Dermis blood vessel endothelial cell (primary cell): ENCODE results near the gene GPHA2. TPM values are rescaled to one million over a fixed set of nuclear protein-coding genes. Genes with fewer than 3 reads are reported as not detected.
"Not testable (repeated sequence)": the region's sequence is repeated elsewhere in the genome, so short reads cannot be mapped to it uniquely, and the experiment has no call there.

ENCODE experiments used
- DNase-seq: peaks from one replicate; pipeline ENCODE4 v3.0.0; 2010
- total RNA-seq: library from RNA; depleted of rRNA; stranded (reverse); fragments of >200 nt; gene quantifications from 2 replicates; pipeline ENCODE4 v1.2.3, GENCODE V29; 2014

The GPHA2 gene, protein sequence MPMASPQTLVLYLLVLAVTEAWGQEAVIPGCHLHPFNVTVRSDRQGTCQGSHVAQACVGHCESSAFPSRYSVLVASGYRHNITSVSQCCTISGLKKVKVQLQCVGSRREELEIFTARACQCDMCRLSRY
- not detected in 2 replicates for total RNA-seq

DNA sequence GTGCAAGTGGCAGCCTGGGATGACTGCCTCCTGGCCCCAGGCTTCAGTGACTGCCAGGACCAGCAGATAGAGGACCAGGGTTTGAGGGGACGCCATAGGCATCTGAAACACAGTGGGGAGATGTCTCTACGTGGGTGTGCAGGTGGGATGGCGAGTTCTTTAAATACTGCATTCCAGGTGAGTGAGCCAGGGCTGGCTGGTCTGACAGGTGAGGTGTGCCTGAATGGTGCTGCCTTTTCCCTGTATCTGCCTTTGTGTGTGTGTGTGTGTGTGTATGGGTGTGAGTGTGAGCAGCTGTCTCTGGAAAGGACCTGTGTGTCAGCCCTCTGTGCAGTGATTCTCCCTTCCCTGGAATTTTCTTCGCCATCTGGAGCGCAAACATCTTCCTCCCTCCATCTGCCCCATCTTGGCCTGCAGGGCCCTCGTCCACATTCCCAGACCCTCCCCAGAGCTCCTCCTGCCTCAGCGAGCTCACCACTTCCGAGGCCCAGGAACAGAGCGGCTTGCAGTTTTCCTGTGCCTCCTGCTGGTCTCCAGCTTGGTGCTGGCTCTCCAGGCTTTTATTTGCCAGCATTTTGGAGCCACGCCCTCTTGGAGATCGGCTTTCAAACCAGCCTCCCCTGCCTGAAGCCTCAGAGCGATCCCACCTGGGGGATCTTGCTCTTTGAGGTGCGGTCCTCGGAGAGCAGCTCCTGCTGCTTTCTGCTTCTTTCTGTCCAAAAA lies at the start of gene GPHA2:
TSS of gene GPHA2 (minus strand) at position 535 of the 723 bp plus-strand sequence. CDS start at position 102, 433 bp downstream.
- DNase-seq = no peak

DNA sequence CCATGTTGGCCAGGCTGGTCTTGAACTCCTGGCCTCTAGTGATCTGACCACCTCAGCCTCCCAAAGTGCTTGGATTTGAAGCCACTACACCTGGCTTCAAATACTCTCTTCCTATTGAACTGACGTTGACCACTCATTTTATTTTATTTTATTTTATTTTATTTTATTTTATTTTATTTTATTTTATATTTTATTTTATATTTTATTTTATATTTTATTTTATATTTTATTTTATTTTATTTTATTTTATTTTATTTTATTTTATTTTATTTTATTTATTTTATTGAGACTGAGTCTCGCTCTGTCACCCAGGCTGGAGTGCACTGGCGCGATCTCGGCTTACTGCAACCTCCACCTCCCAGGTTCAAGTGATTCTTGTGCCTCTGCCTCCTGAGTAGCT lies 47.6 kb upstream of the GPHA2 start:
- DNase-seq = not testable (repeated sequence)

DNA sequence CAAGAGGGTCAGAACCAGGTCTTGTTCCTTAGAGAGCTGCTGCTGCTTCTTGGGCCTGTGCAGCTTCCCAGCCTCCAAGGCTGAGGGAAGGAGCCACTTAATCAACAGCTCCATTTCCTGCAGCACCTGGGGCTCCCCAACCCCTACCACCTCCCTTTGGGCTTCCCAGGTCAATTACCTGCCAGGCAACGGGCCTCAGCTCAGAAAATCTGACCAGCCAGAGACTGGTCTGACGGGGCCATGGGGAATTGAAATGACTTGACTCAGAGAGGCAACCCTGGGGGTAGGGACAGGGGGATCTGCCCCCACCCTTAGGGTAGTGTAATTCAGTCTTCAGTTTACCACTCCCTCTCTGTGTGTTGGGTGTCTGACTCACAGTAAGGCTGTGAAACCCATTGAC lies 41.0 kb upstream of the GPHA2 start:
- DNase-seq = no peak

DNA sequence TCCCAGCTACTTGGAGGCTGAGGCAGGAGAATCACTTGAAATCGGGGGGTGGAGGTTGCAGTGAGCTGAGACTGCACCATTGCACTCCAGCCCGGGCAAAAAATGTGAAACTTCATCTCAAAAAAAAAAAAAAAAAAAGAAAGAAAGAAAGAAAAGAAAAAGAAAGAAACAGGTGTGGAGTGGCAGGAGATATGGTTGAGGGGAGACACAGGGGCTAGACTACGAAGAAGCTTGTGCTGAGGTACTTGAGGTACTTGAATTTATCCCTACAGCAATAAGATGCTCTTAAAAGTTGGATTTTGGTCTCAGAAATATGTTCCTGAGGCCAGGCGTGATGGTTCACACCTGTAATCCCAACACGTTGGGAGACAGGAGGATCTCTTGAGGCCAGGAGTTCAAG lies 38.4 kb upstream of the GPHA2 start:
- no peak for DNase-seq

DNA sequence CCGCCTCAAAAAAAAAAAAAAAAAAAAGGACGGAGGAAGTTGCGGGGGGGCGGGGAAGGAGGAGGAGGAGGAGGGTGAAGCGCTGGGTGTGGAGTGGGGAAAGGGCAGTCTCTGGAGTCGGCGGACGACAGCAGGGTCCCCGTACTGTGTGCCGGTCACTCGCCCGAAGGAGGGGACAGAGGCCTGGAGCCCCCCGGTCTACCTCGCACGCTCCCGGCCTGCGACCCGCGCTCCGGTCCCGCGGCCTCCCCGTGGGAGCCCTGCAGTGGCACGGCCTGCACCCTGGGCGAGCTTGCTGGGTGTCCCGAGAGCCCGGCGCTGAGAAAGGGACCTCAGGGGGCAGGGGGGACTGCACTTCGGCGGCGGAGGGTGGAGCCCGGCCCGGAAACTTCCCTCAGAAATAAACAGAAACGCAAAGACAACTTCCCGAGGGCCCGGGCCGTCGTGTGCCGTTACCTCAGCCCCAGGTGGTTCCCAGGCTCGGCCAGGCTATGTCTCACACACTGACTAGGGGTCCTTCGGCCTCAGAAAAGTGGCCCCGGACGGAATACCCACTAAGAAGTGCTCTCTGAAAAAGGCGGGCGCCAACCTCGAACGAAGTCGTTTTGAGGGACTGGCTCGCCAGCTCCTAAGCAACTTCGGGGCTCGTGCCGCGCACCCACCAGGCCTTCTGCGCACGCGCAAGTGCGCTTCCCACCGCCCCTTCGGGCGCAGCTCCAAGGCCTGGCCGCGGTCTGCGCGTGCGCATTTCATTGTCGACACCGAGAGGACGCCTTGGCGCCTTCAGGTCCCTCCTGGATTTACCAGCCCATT lies 35.9 kb upstream of the GPHA2 start, which contains the start of gene MAJIN:
TSS of gene MAJIN (minus strand) at position 688 of the 813 bp plus-strand sequence. CDS start 12,703 bp downstream, outside the sequence.
- peak; percentile 93 for DNase-seq

DNA sequence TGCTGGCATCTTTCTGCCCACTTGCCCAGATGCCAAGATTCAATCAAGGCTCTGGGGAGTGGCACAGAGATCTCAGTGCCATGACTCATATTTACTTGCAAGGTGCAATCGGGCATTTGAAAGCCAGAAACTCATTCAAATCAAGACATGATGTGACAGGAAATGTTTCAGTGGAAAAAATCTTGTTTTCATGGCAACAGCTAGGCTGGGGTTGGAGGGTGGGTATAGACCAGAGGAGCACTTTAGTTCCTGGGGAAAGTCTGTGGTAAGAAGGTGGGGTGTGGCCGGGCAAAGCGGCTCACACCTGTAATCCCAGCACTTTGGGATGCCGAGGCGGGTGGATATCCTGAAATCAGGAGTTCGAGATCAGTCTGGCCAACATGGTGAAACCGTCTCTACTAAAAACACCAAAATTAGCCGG lies 35.0 kb upstream of the GPHA2 start:
- peak; percentile 67 for DNase-seq

DNA sequence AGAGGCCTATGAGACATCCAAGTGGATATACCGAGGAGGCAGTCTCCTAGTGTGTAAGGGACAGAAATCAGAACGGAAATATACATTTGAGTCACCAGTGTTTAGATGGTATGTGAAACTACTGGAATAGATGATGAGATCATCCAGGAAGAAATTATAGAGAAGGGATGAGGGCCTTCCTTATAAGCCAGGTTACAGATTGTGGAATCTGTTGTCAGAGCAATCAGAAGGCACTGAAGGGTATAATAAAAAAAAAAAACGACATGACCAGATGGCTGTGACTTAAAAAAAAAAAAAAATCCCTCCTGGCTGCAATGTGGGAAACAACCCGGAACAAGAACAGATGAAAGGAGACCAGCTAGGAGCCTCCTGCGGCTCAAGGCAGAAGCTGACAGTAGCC lies 33.5 kb upstream of the GPHA2 start:
- peak; percentile 51 for DNase-seq

DNA sequence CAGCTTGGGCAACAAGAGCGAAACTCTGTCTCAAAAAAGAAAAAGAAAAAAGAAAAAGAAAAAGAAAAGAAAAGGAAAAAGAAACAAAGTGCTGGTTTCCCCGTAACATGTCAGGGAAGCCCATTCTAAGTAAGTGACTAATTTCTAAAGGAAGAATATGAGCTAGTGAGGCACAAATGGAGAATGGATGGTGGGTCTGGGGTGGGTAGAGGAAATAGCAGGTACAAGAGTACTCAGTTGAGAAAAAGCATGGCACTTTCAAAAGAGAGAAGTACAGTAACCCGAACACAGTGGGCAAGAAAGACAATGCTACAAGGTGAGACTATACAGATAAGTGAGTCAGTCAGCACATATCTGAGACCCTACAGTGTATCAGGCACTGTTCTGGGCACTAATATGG lies 31.7 kb upstream of the GPHA2 start:
- no peak for DNase-seq

DNA sequence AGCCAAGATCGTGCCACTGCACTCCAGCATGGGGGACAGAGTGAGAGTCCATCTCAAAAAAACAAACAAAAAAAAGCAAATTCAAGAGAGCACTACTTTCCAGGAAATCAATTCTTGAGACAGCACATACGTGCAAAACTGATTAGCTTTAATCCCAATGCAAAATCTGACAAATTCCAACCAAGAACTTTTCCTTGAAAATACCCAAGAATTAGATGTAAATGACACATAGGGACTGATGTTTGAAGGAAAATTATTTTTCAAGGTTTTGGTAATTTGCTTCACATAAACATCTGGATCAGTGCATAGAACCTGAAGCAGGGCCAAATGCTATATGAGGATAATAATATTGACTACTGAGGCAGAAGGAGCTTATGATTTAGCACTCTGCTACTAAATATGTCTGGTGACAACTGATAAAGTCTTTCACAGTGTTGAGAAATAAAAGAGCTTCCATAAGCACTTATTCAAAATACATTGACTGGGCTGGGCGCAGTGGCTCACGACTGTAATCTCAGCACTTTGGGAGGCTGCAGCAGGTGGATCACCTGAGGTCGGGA lies 27.5 kb upstream of the GPHA2 start:
- no peak for DNase-seq

DNA sequence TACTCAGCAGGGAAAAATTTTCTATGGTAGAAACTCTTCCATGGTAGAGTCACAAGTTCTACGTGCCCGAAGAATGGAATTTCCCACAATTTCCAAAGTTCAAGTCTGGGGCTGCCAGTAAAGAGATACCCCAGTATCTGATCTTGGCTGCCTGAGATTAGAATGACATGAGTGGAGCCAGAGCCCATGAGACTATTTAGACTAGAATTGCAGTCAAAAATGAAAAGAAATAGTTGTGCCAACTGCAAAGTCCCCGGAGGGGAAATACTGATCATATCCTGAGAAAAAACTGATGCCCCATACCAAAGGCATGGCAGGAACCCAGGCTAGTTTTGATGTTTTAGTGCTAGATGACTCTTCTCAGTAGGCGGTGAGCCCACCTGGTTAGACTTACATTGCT lies 25.0 kb upstream of the GPHA2 start:
- DNase-seq = no peak

DNA sequence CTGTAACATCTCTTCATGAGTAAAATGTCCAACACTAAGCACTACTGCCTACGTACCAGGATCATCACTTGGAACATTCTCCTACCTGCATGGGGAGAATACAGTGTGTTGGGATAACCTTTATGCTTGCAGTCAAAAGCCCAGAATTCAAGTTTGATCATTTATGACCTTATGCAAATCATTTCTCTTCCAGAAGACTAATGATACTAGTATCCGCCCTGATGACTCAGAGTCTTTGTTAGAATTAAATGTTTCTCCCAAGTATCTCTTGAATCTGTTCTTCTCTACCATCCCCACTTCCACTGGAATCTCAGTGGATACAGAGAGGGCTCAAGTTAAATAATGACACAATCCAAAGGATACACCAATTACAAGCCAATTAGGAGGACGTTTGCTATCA lies 23.8 kb upstream of the GPHA2 start:
- no peak for DNase-seq

DNA sequence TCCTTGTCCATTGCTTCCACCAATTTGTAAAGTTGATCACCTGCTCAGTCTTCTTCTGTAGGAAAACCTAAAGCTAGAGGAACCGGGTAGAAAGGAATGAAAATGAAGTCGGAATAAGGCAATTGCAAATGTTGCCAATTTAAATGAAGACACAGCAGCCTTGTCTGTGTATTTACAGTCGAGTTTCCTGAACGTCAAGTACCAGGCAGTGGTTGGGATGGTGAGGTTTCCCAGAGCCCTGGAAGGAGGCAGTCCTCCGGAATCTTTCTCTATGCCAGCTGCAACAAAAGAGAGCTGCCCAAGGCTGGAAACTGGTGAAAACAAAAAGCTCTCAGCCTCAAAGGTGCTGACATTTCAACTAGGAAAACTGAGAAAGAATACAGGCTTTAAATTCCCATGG lies 18.5 kb upstream of the GPHA2 start:
- DNase-seq = no peak

DNA sequence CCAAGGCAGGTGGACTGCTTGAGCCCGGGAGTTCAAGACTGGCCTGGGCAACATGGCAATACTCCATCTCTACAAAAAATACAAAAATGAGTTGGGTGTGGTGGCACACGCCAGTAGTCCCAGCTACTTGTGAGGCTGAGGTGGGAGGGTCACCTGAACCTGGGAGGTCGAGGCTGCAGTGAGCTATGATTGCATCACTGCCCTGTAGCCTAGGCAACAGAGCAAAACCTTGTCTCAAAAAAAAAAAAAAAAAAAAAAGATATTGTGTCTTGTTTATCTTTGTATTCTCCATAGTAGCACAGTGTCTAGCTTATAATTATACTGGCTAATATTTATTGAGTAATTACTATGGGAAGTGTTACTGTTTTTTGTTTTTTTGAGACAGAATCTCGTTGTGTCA lies 15.8 kb upstream of the GPHA2 start:
- no peak for DNase-seq

DNA sequence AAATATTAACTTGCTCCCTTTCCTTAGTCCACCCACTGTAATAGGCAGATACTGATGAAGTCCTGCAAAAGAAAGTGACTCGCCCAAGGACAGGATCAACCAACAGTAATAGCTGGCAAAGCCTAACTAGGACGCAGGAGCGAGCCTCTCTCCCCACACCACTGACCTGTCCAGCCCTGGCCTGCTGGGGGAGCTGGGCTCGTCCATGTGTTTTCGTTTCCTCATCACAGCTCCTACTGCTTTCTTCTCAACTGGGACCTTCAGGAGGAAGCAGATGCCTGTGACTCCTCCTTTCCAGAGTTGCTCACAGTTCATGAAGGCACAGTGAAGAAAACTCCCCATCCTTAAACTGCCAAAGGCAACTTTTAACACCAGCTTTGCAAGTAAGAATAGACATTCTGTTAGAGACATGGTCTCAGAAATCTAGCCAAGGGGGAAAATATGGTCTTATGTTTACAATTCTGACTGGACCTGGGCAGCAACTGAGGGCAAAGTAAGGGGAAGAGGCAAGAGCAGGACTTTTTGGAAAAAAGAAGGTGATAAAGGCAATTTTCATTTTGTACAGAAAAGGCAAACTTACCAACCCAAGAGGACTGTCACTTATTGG lies 11.6 kb upstream of the GPHA2 start:
- DNase-seq = peak; percentile 50

DNA sequence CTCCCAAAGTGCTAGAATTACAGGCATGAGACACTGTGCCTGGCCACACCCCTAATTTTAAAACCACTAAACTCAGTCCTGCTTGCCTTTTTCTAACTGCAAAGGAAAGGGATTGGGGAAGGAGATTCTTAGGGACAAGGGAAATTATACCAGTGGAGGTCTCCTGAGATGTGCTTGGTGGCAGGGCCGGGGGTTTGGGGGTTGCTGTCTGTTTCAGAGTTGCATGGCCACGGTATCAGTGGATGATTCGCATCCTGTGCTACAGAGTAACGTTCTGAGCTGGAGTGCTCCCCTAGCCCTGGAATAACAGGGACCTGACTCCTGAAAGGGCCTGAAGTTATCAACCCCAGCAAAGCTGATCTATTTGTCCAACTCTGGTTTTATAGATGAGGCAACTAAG lies 846 bp upstream of the GPHA2 start:
- DNase-seq = no peak

DNA sequence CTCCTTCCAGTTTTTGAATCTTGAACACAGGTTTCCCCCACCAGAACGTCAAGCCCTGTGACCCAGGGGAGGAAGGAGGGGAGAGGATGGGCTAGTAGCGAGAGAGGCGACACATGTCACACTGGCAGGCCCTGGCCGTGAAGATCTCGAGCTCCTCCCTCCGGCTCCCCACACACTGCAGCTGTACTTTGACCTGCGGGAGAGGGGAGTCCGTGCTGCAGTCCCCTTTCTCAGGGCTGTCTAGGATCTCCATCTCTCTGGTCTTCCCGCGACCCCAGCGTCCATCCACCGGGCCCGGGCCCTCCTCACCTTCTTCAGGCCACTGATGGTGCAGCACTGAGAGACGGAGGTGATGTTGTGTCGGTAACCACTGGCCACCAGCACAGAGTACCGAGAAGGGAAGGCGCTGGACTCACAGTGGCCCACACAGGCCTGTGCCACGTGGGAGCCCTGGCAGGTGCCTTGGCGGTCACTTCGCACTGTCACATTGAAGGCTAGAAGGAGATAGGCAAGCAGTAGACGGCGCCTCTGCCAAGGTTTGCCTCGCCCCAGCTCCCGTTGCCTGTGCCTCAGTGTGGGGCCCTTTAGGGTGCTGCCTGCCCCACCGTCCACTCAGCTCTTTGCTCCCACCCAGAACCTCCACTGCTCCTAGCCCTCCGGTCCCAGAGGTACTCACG lies 873 bp downstream of the GPHA2 start:
- DNase-seq = no peak

DNA sequence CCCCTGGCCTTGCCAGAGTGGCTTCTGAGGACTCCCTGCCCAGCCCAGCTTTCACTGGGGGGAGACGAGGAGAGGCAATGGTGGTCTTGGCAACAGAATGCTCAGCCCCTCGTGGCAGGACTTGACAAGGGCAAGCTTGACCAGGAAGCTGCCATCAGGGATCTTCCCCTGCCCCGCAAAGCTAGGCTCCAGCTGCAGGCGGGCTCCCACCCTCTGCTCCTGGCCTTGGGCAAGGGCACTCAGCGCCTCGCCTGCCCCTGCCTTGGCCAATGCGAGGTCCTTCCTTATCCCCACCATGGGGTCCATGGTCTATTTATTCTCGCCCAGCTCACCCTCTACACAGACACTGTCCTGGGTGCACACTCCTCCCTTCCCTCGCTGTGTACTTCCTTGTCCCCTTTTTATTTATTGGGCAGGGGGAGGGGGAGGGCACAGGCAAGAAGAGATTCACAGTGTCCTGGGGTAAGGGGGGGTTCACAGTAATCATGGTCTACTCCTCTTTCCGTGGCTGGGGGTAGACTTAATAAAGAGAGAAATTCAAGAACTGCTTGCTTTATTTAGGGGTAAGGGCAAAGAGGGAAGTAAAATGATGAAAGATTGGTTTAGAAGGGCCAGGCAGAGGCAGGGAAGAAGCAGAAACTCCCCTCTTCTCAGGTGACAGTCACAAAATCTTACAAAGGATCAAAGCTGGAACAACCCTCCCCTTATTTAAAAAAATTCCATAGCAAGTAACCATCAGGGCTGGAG lies 1.6 kb downstream of the GPHA2 start:
- no peak for DNase-seq

DNA sequence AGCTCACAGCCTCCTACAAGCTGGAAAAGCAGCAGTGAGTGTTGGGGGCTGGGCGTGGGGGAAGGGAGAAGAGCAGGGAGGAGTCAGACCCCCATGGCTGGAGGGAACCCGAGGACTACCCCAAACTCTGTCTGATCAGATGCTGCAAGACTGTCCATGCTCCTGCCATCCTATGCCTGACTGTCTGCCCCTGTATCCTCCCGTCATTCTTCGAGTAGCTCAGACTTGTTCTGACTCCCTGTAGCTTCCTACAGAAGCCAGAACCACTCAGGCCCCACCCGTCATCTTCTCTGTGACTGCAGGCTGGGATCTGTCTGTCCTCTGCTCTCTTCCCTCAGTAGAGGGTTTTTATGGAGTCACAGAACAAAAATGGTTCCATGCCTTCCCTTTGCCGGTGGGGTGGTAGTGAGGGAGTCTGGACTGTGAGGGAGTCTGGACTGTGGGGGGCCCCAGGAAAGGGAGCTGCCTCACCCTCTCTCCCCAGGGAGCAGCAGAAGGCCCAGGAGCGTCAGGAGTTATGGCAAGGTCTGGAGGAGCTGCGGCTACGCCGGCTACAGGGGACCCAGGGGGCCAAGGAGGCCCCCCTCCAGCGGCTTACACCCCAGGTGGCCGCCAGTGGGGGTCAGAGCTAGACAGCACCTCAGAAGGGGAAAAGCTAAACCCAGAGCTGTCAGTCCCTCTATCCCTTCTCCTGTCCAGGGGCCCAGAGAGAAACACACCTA lies 2.3 kb downstream of the GPHA2 start:
- DNase-seq = no peak

DNA sequence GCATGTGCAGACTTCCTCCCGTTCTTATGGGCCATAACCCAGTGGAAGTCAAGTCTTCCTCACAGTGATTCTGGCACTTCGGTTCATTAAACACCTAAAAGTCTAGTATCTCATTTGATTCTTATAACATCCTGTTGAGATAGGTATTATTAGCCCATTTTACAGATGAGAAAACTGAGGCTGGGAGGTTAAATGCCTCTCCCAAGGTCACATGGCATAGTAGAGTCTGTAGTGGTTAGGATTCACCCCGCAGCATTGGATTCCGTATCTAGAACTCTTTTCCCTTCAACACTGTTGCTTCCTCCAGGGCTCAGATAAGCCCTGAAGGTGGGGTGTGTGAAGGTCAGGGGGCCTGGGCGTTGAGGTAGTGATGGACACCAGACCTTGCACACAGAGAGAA lies 3.4 kb downstream of the GPHA2 start:
- DNase-seq = no peak

DNA sequence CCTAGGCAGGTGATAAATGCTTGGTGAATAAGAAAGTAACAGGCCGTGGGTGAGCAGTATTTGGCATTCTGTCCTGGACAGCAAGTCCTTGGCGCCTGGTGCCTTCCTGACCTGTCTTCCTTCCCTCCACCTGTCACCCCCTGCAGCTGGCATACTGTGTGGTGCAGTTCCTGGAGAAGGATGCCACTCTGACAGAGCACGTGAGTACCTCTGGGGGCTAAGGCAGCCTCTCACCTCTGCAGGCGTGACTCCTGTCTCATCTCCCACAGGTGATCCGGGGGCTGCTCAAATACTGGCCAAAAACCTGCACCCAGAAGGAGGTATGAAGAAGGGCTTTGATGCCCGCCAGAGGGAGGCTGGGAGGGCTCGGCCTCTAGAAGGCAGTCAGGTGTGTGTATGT lies 4.4 kb downstream of the GPHA2 start:
- DNase-seq = no peak

DNA sequence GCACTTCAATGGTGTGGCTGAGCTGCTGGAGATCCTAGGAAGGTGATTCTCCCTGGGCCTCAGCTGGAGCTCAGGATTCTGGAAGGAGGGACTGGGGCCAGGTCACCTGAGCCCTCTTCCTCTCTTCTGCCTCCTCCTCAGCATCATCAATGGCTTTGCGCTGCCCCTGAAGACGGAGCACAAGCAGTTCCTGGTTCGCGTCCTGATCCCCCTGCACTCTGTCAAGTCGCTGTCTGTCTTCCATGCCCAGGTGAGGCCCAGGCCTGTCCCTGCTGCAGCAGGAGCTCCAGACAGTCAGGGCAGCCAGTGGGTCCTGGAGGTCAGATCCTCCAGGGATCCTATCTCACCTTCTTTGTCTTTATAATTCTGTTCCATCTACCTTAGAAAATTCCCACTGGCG lies 5.4 kb downstream of the GPHA2 start:
- DNase-seq = no peak
